Stromal cell of bone marrow (primary cell): Measurements from ENCODE around the gene PLEKHB2.
"Not testable (repeated sequence)": the region's sequence is repeated elsewhere in the genome, so short reads cannot be mapped to it uniquely, and the experiment has no call there.

Experiments used
- DNase-seq: peaks from one replicate; pipeline ENCODE4 v3.0.0-alpha.2; 2012; ENCODE audit warnings: low read depth

PLEKHB2 gene, protein sequence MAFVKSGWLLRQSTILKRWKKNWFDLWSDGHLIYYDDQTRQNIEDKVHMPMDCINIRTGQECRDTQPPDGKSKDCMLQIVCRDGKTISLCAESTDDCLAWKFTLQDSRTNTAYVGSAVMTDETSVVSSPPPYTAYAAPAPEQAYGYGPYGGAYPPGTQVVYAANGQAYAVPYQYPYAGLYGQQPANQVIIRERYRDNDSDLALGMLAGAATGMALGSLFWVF

DNA sequence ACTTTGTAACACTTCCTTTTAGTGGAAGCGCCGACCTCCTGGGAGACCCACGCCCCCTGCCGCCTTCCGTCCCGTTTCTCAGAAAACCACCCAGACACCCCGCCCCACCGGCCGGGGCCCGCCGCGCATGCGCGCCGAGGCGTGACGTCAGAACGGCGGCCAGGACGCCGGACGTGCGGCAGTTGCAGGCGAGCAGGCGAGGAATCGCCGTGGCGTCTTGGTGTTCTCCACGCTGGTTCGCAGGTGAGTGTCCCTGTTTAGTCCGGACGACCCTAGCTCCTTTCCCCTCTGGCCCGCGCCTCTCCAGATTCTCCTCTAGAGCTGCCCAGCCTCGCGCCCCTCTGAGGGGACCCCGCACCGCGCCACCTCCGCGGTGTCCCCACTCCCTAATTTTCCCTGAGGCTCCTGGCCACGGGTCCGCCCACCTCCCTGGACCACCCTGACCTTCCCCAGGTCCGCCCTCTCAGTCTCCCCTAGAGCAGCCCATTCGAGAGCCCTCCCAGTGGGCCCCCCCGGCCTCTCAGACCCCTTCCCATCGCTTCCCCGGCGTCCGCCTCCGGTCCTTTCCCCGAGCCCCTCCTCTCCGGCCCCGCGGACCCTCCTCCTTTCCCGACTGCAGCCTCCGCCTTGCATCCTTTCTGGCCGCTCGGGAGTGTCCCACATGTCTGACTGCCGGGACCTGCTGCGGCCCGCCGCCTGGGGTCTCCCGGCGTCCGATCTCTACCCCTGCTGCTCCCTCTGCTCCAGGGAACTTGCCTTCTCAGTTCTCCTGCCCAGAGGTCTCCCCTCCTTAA lies at the start of gene PLEKHB2:
Gene PLEKHB2, plus strand, starts transcription at position 181 of the 794 bp plus-strand sequence. CDS start 15,606 bp downstream, outside the sequence.
- DNase-seq, result peak; percentile 71

DNA sequence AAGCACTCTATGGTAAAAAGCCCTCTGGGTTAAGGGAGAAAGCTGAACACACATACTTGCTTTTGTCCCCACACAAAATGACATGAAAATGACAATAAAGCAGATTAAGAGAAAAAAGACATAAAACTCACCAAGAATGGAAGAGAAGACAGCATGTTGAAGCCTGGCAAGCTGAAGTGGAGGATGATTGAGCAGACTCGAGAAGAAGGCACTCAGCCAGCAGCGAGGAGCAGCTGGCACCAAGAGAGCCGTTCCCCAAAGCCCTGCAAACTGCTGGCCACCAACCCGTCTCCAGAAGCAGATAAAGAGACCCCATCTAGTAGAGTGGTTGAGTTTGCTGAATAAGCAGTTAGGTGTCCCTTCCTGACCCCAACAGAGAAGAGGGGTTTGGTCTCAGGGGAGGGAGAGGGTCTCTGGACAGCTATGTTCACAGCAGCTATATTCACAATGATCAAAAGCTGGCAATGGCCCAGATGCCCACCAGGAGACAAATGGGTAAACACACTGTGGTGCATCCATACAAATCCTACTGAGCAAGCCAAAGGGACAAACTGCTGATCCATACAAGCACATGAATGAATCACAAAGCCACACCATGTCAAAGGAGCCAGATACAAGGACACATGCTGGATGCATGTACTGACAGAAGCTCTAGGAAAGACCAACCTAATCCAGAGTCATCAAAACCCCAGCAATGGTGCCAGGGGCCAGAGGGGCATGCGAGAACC lies 48.8 kb upstream of the PLEKHB2 start:
- no peak for DNase-seq

DNA sequence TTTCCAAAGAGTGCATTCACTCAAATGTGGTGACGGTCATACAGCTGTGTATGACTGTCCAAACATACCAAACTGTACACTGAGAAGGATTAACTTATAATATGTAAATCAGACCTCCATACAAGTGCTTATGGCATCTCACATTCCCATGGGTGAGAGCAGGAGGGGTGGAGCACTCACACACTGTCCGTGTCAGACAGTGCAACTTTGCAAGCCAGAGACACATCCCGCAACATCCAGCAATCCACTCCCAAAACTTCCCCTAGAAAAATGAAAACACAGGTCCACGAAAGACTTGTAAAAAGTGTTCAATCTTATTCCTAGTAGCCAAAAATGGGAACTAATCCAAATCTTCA lies 48.2 kb upstream of the PLEKHB2 start:
- no peak for DNase-seq

DNA sequence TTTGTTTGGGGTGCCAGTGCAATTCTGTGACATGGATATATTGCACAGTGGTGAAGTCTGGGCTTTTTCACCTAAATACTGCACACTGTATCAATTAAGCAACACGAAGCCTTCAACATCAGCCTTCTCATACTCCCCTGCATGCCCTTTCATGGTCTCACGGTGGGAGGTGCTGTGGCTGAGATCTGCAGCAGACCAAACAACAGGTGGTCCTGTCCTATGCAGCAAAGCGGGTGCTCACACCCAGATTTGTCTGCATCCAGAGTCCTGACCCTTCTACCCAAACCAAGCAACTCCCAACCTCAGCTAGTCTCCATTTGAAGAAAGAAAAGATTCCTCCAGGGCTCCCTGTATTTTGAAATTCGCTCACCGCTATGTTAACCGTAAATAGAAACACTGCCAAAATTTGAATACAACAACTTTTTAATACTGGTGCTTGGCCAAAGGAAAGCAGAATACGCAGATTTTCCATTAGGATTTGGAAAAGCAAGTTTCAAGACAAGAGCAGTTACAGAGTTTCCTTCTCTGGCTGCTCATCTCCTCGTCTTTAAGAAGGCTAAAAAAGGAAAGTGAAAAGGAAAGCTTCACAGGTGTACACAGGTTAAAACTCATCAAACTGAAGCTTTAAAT lies 46.8 kb upstream of the PLEKHB2 start:
- DNase-seq, result no peak

DNA sequence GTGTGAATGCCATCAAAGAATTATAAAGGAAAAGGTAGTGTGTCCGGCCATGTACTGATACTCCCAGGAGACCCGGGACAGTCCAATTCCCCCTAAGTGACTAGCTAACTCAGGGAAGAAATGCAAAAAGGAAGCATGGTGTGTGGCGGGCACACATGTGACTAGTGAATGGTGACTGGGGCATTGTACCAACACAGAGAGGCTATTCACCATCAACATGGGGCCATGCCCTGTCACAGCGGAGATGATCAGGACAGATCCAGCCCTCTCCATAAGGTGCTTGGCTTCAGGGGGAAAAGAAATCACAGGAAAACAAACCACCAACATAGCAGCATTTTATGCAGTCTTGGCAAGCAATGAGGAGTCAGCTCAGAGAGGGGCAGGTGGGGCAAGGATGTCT lies 46.2 kb upstream of the PLEKHB2 start:
- DNase-seq, result no peak

DNA sequence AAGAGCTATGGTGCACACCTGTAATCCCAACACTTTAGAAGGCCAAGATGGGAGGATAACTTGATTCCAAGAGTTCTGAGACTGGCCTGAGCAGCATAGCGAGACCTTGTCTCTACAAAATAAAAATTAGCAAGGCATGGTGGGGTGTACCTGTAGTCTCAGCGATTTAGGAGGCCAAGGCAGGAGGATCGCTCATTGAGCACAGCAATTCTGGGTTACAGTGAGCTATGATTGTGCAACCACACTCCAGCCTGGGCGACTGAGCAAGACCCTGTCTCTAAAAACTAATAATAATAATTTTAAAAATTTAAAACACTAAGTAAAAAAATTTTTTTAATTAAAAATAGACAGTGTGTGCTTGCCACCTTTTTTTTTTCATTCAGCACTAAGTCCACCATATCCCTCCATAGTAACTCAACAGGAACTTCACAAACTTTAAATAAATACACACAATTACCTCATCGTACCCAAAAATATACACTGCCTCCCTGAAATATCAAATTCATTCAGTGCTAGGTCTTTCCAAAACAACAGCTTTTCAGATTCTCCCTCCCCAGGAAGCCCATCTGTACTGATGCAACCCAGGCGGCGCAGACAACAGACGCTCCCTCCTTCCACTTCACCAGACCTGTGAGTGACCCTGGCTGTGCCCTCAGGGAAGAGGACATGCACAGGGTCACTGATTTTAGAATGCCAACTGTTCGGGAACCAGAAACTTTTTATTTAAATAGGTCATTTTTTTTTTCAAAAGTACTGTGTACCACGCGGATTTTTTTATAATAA lies 41.4 kb upstream of the PLEKHB2 start:
- DNase-seq, result no peak

DNA sequence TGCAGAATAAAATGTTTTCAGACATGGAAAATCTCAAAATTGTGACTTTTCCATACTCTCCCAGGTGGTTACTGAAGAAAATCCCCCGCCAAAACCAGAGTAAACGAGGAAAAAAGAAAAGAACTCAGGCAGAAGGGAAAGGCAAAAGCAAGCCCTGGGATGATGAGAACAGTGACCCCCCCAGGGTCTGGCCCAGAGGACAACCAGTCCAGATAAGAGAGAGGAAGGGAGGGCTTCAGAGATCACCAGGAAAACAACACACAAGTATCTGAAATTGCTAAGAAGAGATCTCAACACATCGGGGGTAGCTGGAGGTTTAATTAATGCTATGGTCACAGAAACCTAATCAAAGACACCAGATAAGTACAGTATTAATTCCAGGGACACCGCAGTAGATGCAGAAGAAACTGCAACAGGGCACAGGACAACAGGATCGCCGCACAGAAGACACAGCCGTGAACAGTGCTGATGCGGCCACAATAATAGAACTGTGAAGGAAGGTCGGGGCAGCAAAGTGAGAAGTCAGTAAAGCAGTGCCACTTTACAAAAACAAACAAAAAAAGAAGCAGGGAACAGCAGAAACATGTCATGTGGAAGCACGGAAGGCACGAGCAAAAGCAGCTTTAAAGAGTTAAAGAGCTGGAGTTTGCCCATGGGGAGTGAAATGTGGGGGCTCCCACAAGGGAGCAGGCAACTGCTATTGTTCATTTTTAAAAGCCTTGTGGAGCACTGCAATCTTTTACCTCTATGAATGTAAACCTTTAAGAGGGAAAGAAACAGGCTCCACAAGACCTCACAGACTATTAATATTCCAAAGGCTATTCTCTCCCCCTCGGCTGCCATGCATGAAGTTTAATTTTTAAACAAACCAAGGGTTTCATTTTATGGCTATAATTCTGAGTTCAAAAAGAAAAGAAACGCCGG lies 40.3 kb upstream of the PLEKHB2 start:
- no peak for DNase-seq

DNA sequence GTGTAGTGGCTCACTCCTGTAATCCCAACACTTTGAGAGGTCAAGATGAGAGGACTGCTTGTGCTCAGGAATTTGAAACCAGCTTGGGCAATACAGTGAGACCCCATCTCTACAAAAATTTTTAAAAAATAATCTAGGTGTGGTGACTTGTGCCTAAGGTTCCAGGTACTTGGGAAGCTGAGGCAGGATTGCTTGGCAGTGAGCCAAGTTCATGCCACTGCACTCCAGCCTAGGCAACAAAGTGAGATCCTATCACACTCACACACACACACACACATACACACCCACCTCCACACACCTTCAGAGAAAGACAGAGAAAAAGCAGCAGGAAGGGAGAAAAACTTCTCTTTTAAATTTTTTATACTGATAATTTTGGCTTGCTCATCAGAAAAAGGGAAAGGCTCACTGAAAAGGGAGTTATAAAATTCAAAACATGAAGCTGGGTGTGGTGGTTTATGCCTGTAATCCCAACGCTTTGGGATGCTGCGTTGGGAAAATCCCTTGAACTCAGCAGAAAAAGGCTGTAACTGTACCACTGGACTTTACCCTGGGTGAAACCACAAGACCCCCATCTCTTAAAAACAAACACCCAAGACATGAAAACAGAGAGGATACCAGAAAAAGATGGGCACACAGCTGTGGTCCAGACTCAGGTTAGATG lies 37.5 kb upstream of the PLEKHB2 start:
- DNase-seq, result no peak

DNA sequence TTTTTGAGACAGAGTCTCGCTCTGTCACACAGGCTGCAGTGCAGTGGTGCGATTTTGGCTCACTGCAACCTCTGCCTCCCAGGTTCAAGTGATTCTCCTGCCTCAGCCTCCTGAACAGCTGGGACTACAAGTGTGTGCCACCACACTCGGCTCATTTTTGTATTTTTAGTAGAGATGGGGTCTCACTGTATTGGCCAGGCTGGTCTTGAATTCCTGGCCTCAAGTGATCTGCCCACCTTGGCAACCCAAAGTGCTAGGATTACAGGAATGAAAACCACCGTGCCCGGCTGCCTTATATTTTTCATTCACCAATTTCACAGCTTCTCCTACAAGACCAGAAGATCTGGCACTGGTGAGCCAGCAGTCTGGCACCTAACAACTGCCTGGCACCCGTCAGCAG lies 37.0 kb upstream of the PLEKHB2 start:
- not testable (repeated sequence) for DNase-seq

DNA sequence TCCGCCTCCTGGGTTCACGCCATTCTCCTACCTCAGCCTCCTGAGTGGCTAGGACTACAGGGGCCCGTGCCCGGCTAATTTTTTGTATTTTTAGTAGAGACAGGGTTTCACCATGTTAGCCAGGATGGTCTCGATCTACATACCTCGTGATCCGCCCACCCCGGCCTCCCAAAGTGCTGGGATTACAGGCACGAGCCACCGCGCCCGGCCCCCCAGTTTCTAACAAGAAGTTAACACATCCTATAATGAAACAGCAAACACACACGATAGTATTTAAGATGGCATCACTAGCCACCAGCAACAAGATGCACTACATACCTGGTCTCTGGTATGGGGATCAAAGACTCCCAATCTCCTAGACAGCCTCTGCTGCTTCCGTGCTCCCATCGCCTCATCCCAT lies 29.6 kb upstream of the PLEKHB2 start:
- DNase-seq, result not testable (repeated sequence)

DNA sequence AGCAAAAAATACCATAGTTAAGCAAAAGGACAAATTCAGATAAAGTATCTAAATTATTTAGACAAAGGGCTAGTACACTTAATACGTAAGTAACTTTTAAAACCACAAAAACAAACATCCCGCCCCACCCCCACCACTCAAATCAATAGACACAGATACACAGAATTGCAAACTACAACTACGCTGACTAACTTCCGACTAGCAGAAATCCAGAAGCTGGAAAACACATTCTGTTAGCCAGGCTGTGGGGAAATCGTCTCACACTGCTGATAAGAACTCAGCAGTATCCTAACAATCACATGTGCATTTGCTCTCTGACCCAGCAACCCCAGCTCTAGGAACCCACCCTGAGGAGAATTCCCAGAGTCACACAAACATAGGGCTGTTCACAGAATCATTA lies 28.4 kb upstream of the PLEKHB2 start:
- DNase-seq, result no peak

DNA sequence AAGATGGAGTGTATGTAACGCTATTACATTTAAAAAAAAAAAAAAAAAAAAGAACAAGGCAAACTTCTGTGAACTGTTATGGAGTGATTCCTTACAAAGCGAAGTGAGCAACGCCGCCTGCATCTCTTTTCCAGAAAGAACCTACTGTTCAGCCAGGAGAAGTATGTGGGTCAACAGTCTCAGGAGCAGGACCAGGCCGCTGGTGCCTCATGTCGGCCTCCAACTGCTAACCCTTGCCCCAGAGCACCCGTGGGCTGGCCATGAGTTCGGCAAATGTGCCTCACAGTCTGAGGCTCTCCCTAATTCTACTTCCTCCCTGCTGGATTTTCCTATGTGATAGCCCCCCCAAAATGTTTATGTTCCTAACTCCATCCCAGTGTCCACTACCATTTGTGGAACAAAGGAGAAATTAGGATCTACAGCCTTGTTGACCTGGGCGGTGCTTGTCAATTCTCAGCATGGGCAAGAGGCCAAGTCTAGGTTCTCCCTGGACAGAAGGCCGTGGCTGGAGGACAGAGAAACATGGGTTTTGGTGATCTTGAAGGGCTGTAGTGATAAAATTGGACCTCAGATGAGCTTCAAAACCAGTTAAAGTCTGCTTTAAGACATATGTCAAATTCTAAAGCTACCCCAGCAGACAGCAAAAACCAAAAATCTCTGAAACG lies 27.8 kb upstream of the PLEKHB2 start:
- no peak for DNase-seq

DNA sequence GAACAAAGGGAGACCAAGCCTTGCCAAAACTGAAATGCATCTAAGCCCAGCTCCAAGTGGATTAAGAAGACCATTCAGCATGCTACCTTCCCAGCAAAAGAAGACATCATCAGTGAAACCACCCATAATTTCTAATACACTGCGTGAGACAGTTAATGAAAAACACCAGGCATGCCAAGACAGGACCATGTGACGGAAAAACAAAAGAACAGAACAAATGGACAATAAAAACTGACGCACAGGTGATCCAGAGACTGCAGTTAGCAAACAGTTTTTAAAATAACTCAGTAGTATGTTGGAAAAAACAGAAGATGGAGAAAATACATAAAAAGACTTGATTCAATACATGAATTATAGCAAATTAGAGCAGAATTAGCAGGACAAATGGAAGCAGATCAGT lies 27.2 kb upstream of the PLEKHB2 start:
- DNase-seq, result no peak

DNA sequence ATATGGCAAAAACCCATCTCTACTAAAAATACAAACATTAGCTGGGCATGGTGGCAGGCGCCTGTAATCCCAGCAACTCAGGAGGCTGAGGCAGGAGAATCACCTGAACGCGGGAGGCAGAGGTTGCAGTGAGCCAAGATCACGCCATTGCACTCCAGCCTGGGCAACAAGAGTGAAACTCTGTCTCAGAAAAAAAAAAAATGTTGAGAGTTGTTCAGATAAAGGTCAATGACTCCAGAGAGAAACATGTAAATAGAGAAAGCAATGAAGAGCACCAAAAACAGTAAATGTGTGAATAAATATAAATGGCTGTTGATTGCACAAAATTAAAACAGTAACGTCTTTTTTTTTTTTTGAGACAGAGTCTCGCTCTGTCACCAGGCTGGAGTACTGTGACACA lies 25.2 kb upstream of the PLEKHB2 start:
- DNase-seq, result not testable (repeated sequence)

DNA sequence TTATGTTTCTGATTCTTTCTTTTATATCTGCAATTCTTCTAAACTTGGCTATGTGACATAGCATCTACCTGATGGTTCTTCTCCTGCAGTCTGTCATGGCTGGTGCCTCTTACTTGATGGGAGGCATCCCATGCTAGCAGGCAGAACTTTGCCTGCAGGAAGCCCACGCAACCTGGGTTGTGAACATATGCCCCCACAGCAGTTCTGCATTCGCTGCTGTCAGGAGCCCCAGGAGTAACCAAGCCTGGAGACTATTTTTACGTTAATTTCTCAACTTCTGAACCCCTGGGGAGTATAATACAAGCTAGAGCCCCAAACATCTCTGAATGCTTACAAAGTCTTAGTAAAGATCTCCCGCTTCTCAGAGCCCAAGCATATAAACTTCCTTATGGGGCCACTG lies 23.9 kb upstream of the PLEKHB2 start:
- DNase-seq, result no peak

DNA sequence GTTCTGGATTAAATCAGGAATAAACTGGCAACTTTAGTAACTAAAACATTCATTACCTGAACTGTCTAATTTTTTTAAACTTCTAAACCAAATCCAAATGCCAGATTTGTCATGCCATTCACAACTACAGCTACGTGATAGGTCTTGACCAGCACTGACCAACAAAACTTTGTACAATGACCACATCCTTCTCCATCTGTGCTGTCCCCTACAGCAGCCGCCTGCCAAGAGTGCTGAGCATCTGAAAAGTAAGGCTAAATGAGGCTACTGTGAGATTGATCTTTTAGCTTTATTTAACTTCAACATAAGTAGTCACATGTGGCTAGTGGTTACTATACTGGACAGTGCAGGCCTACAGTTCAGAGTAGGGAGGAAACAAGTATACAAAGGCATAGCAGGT lies 19.5 kb upstream of the PLEKHB2 start:
- DNase-seq, result no peak

DNA sequence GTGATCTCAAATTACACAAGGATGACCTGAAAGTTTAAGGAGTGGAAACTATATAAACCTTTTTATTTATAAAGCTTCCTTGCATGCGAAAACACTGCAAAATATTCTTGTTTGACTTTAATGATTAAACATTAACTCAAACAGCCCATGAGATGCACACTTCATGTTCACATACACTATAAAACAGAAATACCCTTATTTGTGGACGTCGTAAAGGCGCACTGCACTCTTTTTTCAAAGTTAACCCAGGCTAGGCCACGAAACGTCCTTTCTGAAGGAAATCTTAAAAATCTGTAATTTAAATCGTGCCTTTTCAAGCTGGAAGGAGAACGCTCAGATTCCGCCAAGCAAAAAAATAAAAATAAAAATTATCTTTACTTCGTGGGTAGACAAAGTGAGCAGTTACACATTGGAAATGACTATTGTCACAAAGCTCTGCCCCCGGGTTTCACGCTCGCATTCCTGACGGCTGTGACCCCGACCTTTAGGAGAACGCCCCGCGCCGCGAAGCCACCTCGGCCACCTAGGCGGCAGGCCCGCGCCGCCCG lies 12.6 kb upstream of the PLEKHB2 start:
- DNase-seq, result no peak

DNA sequence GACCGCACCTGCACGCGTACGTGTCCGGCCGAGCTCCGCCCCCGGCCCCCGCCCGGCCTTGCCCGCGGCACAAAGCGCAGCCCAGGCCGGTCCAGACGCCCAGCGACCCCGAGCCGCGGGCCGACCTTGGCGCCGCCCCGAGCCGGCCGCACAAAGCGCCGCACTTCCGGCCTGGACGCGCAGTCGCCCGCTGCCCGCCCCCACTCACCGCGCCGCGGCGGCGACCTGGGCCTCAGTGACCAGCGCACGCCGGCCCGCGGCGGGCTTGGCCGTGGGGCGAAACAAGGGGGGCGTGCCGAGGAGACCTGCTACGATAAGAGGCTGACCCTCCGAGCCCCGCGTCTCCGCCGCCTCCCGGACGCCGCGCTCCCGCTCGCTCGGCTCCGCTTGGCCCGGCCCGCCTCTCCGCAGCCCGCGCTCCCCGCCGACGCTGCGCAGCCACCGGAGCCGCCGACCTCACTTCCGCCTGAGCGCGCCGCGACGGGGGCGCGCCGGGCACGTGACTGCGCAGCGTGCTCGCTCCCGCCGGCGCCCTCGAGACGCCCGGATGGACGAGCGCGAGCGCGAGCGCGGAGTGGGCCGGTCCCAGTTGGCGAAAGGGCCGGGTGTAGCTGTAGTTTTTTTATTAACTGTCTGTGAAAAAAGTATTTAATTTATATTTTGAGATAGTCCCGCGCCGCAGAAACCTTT lies 12.0 kb upstream of the PLEKHB2 start, which contains the start of gene FAM168B:
Gene FAM168B, minus strand, starts transcription at position 455 of the 690 bp plus-strand sequence. CDS start 10,814 bp downstream, outside the sequence.
- DNase-seq, result peak; percentile 81
